Adrenal gland (tissue), 5 donors: ENCODE data around the gene RPL39L.

Source experiments
- POLR2A ChIP-seq, 2 donors: fragments of 450-650 bp; IDR thresholded peaks; one replicate each; pipeline ENCODE4 v1.6.1; 2017; ENCODE audit warnings: antibody characterized with exemption in 2 of 2, mild to moderate bottlenecking in 2 of 2, moderate library complexity in 1 of 2
- TF ChIP-seq, protein P1 (sequence below), 6 experiments: fragments of 450-650 bp in 4 of 6; fragments of 200-600 bp in 2 of 6; sonication (generic) in 1 of 6; IDR thresholded peaks; 1 replicate in 5 of 6; 2 replicates in 1 of 6; pipeline versions ENCODE4 v1.5.1 to v1.8.0; 2016 to 2021; ENCODE audit warnings: antibody characterized with exemption in 6 of 6, mild to moderate bottlenecking in 2 of 6, moderate library complexity in 1 of 6
- donor health status: DM: no; HTN: no; CAD: no.

DNA sequence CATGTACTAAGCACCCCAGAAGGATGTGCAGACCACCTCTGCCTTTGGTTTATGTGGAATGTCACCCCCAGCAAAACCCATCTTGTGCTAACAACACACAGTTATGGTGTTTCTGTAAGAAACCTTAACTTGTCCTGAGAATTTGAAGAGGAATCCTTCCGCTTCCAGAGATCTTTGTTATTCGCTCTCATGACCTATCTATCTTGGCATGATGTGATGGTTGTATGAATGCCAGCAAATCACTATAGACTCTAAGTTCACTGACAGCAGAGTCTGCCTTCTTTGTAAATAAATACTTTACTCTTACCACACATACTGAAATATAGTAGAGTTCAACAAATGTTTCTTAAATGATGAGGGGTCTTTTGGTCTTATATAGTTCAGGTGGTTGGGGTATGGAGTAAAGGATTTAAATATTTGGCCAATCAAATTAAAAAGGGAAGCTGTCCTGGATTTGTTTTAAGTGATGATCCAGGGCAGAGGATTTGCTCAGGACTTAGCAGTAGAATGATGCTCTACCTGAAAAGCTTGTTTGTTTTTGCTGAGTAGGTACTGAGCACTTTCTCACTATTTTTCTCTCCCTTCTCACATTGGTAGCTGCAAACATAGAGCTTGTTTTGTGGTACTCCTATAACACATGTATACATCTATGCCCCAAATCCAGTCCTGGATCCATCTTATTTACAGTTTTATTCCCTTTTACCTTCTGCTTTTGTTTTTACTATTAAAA, 30.1 kb upstream of the RPL39L start:
- TF ChIP-seq, protein P1, sequence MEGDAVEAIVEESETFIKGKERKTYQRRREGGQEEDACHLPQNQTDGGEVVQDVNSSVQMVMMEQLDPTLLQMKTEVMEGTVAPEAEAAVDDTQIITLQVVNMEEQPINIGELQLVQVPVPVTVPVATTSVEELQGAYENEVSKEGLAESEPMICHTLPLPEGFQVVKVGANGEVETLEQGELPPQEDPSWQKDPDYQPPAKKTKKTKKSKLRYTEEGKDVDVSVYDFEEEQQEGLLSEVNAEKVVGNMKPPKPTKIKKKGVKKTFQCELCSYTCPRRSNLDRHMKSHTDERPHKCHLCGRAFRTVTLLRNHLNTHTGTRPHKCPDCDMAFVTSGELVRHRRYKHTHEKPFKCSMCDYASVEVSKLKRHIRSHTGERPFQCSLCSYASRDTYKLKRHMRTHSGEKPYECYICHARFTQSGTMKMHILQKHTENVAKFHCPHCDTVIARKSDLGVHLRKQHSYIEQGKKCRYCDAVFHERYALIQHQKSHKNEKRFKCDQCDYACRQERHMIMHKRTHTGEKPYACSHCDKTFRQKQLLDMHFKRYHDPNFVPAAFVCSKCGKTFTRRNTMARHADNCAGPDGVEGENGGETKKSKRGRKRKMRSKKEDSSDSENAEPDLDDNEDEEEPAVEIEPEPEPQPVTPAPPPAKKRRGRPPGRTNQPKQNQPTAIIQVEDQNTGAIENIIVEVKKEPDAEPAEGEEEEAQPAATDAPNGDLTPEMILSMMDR (IDR thresholded peaks at IDR 0.05), result no peak
- no peak for TF ChIP-seq POLR2A (IDR thresholded peaks at IDR 0.05)
